ENCODE data around the gene ESR1. TPM values are rescaled to one million over a fixed set of nuclear protein-coding genes. Genes with fewer than 3 reads are reported as not detected.

Gene ESR1
- total and polyA plus RNA-seq, 5 donors, result 0.70 to 3.3 (median 2.1) TPM

DNA sequence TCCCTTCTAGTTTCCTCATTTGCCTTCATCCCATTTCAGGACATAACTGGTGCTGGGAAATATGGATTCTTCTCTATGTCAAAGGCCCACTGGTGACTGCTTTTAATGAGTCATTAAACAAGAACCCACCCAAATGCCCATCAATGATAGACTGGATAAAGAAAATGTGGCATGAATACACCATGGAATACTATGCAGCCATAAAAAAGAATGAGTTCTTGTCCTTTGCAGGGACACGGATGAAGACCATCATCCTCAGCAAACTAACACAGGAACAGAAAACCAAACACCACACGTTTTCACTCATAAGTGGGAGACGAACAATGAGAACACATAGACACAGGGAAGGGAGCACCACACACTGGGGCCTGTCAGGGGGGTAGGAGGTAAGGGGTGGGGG lies 310.7 kb downstream of the ESR1 start:
- no peak for DNase-seq
- Histone ChIP-seq H3K27ac (ENCODE audit: low read length) (no peak overlapping the region), H3K27me3 (ENCODE audit: control insufficient read depth, insufficient read depth) (no peaks in the 10 kb centered on the region), H3K4me1 (ENCODE audit: control insufficient read depth, insufficient read depth, low read length) (peaks cover 7% of the 10 kb centered on the region), H3K4me3 (ENCODE audit: low read length) (no peak overlapping the region), H3K9me3 (ENCODE audit: control insufficient read depth, low read length) (no peaks in the 10 kb centered on the region)
- intact Hi-C loops (cut with DNase I), result no loop called here
- ATAC-seq, result no peak
- 91% methylated on average over 3 of the region's 3 CpGs for WGBS

- Histone ChIP-seq H3K27me3 (ENCODE audit: control insufficient read depth, insufficient read depth) (no peaks in the 10 kb centered on the region), H3K9me3 (ENCODE audit: control insufficient read depth, low read length) (no peaks in the 10 kb centered on the region), H3K4me3 (ENCODE audit: low read length) (no peak overlapping the region), H3K4me1 (ENCODE audit: control insufficient read depth, insufficient read depth, low read length) (peaks cover 7% of the 10 kb centered on the region), H3K27ac (ENCODE audit: low read length) (no peak overlapping the region)
- DNase-seq (no peak), ATAC-seq (no peak)
- WGBS, result 91% methylated on average over 5 of the region's 5 CpGs
- intact Hi-C loops (cut with DNase I), result no loop called here
These were observed 311.2 kb downstream of the ESR1 start for GRCh38 chr6:152118678-152119077.

DNA sequence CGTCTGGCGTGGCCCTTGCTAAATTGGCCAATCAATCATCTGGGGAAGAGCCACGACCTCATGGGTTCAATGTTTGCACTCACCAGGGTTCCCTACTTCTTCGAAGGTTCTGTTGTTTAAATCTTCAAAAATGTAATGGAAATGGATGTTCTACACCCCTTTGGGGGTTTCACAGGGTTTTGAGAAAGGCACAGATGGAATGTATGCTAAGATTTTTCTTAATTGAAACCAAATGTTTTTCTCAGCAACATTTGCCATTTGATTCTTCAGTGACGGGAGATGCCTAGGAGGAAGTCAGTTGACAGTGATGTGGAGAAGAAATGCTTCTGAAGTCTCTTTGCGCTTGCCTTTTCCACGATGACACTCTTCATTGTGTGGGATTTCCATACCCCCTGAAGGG lies 312.3 kb downstream of the ESR1 start:
- Histone ChIP-seq H3K4me1 (ENCODE audit: control insufficient read depth, insufficient read depth, low read length) (peaks cover 7% of the 10 kb centered on the region), H3K4me3 (ENCODE audit: low read length) (no peak overlapping the region), H3K27ac (ENCODE audit: low read length) (no peak overlapping the region), H3K9me3 (ENCODE audit: control insufficient read depth, low read length) (no peaks in the 10 kb centered on the region), H3K27me3 (ENCODE audit: control insufficient read depth, insufficient read depth) (no peaks in the 10 kb centered on the region)
- no peak for ATAC-seq
- no peak for DNase-seq
- 78% methylated on average over 7 of the region's 7 CpGs for WGBS
- intact Hi-C loops (cut with DNase I), result loop anchor here (5.0 to 10.0 kb wide), 4 partner anchors 353 to 435 kb away; no protein-coding TSS in a partner anchor

DNA sequence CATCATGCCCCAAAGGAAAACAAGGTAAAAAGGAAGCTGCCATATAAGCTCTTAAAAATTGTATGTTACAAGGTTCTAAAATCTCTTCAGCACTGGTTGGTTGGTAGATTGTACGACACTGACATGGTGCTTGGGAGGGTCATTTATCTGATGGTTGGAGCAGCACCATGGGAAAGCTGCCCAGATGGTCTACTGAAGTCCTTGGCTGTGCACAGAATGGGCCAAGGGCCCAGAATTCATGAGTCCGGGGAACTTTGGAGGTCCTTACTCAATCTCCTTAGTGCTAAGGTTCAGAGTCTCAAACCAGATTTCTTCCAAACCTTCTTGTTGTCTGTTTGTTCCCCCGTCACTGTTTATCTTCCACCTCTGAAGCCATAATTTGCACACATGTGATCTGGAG lies 314.4 kb downstream of the ESR1 start:
- Histone ChIP-seq H3K4me1 (ENCODE audit: control insufficient read depth, insufficient read depth, low read length) (peaks cover 6% of the 10 kb centered on the region), H3K9me3 (ENCODE audit: control insufficient read depth, low read length) (no peaks in the 10 kb centered on the region), H3K4me3 (ENCODE audit: low read length) (no peak overlapping the region), H3K27ac (ENCODE audit: low read length) (no peak overlapping the region), H3K27me3 (ENCODE audit: control insufficient read depth, insufficient read depth) (no peaks in the 10 kb centered on the region)
- peak; percentile 35 to 63 for ATAC-seq
- 34% methylated on average over 3 of the region's 3 CpGs for WGBS
- intact Hi-C loops (cut with DNase I), result loop anchor here (5.0 to 10.0 kb wide), 4 partner anchors 355 to 437 kb away; no protein-coding TSS in a partner anchor
- peak in 2 of 3 donors; percentile 52 to 87 for DNase-seq

- Histone ChIP-seq H3K27ac (ENCODE audit: low read length) (no peak overlapping the region), H3K9me3 (ENCODE audit: control insufficient read depth, low read length) (no peaks in the 10 kb centered on the region), H3K27me3 (ENCODE audit: control insufficient read depth, insufficient read depth) (no peaks in the 10 kb centered on the region), H3K4me1 (ENCODE audit: control insufficient read depth, insufficient read depth, low read length) (peaks cover 4% of the 10 kb centered on the region), H3K4me3 (ENCODE audit: low read length) (no peak overlapping the region)
- 88% methylated on average over 12 of the region's 12 CpGs for WGBS
- no peak for ATAC-seq
- intact Hi-C loops (cut with DNase I), result loop anchor here (5.0 to 10.0 kb wide), 4 partner anchors 355 to 438 kb away; no protein-coding TSS in a partner anchor
- DNase-seq, result no peak
These were observed 315.0 kb downstream of the ESR1 start for GRCh38 chr6:152122434-152122833.

GRCh38 chr6:152123076-152123475 lies 315.6 kb downstream of the ESR1 start:
- Histone ChIP-seq H3K27ac (ENCODE audit: low read length) (no peak overlapping the region), H3K4me1 (ENCODE audit: control insufficient read depth, insufficient read depth, low read length) (peaks cover 4% of the 10 kb centered on the region), H3K27me3 (ENCODE audit: control insufficient read depth, insufficient read depth) (no peaks in the 10 kb centered on the region), H3K4me3 (ENCODE audit: low read length) (no peak overlapping the region), H3K9me3 (ENCODE audit: control insufficient read depth, low read length) (no peaks in the 10 kb centered on the region)
- intact Hi-C loops (cut with DNase I), result loop anchor here (5.0 to 10.0 kb wide), 4 partner anchors 356 to 438 kb away; no protein-coding TSS in a partner anchor
- ATAC-seq (no peak), DNase-seq (no peak)
- WGBS, result 83% methylated on average over 3 of the region's 3 CpGs

DNA sequence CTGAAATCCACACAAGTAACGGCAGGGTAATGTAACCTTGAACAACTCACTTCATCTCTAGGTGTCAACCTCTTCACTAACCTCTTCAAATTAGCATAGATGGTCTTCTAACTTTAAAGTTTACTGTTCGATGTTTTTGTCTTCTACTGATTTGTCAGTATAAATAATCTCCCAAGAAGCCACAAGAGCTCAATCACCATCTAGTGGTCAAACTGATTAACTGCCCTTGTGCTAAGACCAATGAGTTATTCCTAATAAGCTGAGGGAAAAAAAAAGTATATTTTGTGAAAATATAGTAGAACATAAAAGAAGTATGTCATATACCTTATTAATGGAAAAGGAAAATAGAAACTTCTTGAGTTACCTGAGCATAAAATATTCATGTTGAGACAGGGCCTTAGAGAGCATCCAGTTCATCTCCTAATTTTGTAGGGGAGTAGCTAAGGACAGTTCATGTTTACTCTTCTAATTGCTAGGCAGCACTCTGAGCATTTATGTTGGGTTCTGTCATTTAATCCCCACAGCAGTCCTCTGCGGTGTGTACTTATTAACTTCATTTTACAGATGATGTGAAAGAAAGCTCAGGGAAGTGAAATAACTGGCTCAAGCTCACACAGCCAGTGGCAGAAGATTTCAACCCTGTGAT lies 317.1 kb downstream of the ESR1 start:
- no peak overlapping the region for H3K27ac ChIP-seq (ENCODE audit: low read length)
- DNase-seq, result no peak
- peak in 1 of 2 donors; percentile 48 for ATAC-seq
- no peak overlapping the region for H3K4me3 ChIP-seq (ENCODE audit: low read length)
- H3K9me3 ChIP-seq (ENCODE audit: control insufficient read depth, low read length), result no peaks in the 10 kb centered on the region
- intact Hi-C loops (cut with DNase I), result loop anchor here (5.0 to 10.0 kb wide), 4 partner anchors 357 to 440 kb away; no protein-coding TSS in a partner anchor
- WGBS, result 52% methylated on average over 3 of the region's 3 CpGs
- no peaks in the 10 kb centered on the region for H3K27me3 ChIP-seq (ENCODE audit: control insufficient read depth, insufficient read depth)
- peaks cover 4% of the 10 kb centered on the region for H3K4me1 ChIP-seq (ENCODE audit: control insufficient read depth, insufficient read depth, low read length)

DNA sequence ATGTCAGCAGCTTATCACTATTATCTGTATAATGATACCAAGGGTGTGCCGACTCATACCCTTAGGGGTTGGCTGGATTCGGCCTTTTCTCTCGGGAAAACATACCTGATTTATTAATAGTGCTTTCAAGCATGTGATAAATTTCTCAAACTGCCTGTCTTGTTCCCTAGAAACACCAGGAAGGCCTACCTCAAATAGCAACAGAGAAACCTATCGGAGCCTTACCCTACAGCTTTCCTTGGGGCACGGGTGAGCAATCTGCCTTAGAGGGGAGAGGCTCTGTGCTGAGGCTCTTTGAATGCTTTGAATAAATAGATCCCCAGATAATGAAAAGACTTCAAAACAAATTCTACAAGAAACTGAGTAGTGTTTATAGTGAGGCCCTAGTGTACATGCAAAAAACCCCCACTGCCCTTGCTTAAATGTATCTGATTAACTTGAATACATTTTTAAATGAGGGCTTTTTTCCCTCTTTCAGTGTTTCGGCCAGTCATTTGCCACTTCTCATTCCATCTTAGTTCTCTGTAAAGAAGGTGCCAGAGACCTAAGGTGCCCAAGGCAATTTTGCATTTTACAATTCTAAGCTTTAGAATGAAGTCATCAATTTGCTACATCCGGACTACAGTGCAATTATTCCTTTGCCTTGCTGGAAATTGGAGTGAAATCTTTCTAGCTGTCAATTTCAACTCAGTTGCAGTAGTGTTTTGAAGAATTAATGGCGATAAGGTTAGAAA lies 320.1 kb downstream of the ESR1 start:
- intact Hi-C loops (cut with DNase I), result loop anchor here in 3 of 4 donors (10.0 kb wide), 2 partner anchors 363 to 443 kb away; no protein-coding TSS in a partner anchor
- H3K4me1 ChIP-seq (ENCODE audit: control insufficient read depth, insufficient read depth, low read length), result no peaks in the 10 kb centered on the region
- H3K4me3 ChIP-seq (ENCODE audit: low read length), result no peak overlapping the region
- no peaks in the 10 kb centered on the region for H3K9me3 ChIP-seq (ENCODE audit: control insufficient read depth, low read length)
- ATAC-seq (no peak), DNase-seq (no peak)
- no peak overlapping the region for H3K27ac ChIP-seq (ENCODE audit: low read length)
- H3K27me3 ChIP-seq (ENCODE audit: control insufficient read depth, insufficient read depth), result no peaks in the 10 kb centered on the region
- WGBS, result 75% methylated on average over 8 of the region's 8 CpGs

- ATAC-seq, result peak; percentile 85 to 90
- DNase-seq, result peak; percentile 26 to 67 (median 64)
- Histone ChIP-seq H3K27me3 (ENCODE audit: control insufficient read depth, insufficient read depth) (no peaks in the 10 kb centered on the region), H3K9me3 (ENCODE audit: control insufficient read depth, low read length) (no peaks in the 10 kb centered on the region), H3K27ac (ENCODE audit: low read length) (peak overlapping the region; percentile 78), H3K4me3 (ENCODE audit: low read length) (peak overlapping the region; percentile 9), H3K4me1 (ENCODE audit: control insufficient read depth, insufficient read depth, low read length) (no peaks in the 10 kb centered on the region)
- intact Hi-C loops (cut with DNase I), result loop anchor here in 3 of 4 donors (10.0 kb wide), 2 partner anchors 365 to 445 kb away; no protein-coding TSS in a partner anchor
- 22% methylated on average over 9 of the region's 9 CpGs for WGBS
These were observed 322.2 kb downstream of the ESR1 start for GRCh38 chr6:152129691-152130151.

GRCh38 chr6:152130441-152130840 lies 323.0 kb downstream of the ESR1 start:
- DNase-seq (no peak), ATAC-seq (peak; percentile 36 to 73)
- H3K27me3 ChIP-seq (ENCODE audit: control insufficient read depth, insufficient read depth), result no peaks in the 10 kb centered on the region
- H3K9me3 ChIP-seq (ENCODE audit: control insufficient read depth, low read length), result no peaks in the 10 kb centered on the region
- WGBS, result 63% methylated on average over 2 of the region's 2 CpGs
- intact Hi-C loops (cut with DNase I), result no loop called here
- H3K27ac ChIP-seq (ENCODE audit: low read length), result no peak overlapping the region
- H3K4me3 ChIP-seq (ENCODE audit: low read length), result no peak overlapping the region
- no peaks in the 10 kb centered on the region for H3K4me1 ChIP-seq (ENCODE audit: control insufficient read depth, insufficient read depth, low read length)

Data from right cardiac atrium (tissue), 5 donors.